Measurements from ENCODE around the gene SPAST. TPM values are rescaled to one million over a fixed set of nuclear protein-coding genes. Genes with fewer than 3 reads are reported as not detected.

SPAST gene
- polyA plus RNA-seq, 1 donor from 2014 or later, result 121 TPM

DNA sequence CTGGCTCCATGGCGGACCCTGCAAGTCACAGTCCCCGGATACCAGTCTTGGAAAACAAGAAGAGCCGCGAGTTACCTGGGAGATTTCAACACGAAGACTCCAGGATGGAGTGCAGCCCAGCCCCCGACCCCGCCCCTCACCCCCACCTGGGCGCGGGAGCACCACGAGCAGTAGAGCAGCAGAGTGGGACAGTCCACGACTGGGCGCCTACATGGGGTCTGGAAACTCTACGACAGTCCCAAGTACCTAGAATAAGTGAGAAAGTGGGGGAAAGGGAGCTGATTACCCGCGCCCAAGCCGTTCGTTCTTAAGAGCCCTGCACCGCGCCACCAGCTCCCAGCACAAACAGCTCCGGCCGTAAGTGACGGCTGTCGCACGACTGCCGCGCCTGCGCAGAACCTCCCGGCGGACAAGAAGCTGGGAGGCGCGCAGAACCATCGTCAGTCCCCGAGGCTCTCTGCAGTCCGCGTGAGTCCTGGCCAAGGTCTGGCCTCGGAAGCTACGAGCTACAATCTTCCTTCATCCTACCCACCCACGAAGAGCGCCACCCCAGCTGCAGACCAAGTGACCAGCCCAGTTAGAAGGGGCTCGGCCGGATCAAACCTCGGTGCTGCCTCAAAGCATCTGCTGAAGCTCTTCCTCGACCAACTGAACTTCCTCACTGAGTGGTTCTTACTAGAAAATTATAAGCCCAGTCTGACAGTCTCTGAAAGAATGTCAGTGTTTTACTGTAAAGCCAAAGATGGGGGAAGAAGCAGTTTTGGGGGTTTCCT is 23.7 kb upstream of the SPAST start, which contains the start of gene DPY30:
Gene DPY30 (minus strand): TSS at position 359 of the 773 bp plus-strand sequence. CDS start 349 bp downstream, at position 10.
- Histone ChIP-seq H3K79me2 (replicated peaks; ENCODE audit: insufficient read depth, low read length) (peaks cover 7% of the 10 kb centered on the region), H3K36me3 (ENCODE audit: insufficient read depth, low read length) (no peaks in the 10 kb centered on the region), H2AFZ (ENCODE audit: low read depth, low read length) (peak within 1 kb of the TSS; percentile 92), H3F3A (ENCODE audit: insufficient read depth, low read length, poor library complexity, severe bottlenecking) (no peaks in the 10 kb centered on the region), H3K9ac (ENCODE audit: low read length) (peak within 1 kb of the TSS; percentile 76), H3K27ac (ENCODE audit: low read length) (peak within 1 kb of the TSS; percentile 77), H3K9me3 (ENCODE audit: low read length) (no peaks in the 10 kb centered on the region), H3K9me2 (ENCODE audit: insufficient read depth, low read length) (no peaks in the 10 kb centered on the region), H3K4me2 (ENCODE audit: low read length) (peak within 1 kb of the TSS; percentile 77), H3K4me3 (ENCODE audit: low read length) (peak within 1 kb of the TSS; percentile 90), H3K27me3 (ENCODE audit: insufficient read depth, low read depth, low read length) (no peaks in the 10 kb centered on the region), H4K20me1 (ENCODE audit: insufficient read depth) (no peaks in the 10 kb centered on the region)
- TF ChIP-seq RAD21 (conservative IDR thresholded peaks at IDR 0.05), result peak; percentile 55
- TF ChIP-seq EP300 (conservative IDR thresholded peaks at IDR 0.05; ENCODE audit: poor library complexity, severe bottlenecking), result peak; percentile 41
- TF ChIP-seq TAF1 (IDR thresholded peaks at IDR 0.05; ENCODE audit: low read depth), result peak; percentile 75
- TF ChIP-seq SMC3 (conservative IDR thresholded peaks at IDR 0.05; ENCODE audit: poor library complexity), result peak; percentile 66
- TF ChIP-seq, protein P1, sequence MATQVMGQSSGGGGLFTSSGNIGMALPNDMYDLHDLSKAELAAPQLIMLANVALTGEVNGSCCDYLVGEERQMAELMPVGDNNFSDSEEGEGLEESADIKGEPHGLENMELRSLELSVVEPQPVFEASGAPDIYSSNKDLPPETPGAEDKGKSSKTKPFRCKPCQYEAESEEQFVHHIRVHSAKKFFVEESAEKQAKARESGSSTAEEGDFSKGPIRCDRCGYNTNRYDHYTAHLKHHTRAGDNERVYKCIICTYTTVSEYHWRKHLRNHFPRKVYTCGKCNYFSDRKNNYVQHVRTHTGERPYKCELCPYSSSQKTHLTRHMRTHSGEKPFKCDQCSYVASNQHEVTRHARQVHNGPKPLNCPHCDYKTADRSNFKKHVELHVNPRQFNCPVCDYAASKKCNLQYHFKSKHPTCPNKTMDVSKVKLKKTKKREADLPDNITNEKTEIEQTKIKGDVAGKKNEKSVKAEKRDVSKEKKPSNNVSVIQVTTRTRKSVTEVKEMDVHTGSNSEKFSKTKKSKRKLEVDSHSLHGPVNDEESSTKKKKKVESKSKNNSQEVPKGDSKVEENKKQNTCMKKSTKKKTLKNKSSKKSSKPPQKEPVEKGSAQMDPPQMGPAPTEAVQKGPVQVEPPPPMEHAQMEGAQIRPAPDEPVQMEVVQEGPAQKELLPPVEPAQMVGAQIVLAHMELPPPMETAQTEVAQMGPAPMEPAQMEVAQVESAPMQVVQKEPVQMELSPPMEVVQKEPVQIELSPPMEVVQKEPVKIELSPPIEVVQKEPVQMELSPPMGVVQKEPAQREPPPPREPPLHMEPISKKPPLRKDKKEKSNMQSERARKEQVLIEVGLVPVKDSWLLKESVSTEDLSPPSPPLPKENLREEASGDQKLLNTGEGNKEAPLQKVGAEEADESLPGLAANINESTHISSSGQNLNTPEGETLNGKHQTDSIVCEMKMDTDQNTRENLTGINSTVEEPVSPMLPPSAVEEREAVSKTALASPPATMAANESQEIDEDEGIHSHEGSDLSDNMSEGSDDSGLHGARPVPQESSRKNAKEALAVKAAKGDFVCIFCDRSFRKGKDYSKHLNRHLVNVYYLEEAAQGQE (IDR thresholded peaks at IDR 0.05; ENCODE audit: borderline replicate concordance), result peak; percentile 72
- peak; percentile 90 for TF ChIP-seq POLR2AphosphoS5 (IDR thresholded peaks at IDR 0.05)
- TF ChIP-seq MXI1 (conservative IDR thresholded peaks at IDR 0.05; ENCODE audit: poor library complexity, severe bottlenecking), result peak; percentile 85
- TF ChIP-seq, protein P2, sequence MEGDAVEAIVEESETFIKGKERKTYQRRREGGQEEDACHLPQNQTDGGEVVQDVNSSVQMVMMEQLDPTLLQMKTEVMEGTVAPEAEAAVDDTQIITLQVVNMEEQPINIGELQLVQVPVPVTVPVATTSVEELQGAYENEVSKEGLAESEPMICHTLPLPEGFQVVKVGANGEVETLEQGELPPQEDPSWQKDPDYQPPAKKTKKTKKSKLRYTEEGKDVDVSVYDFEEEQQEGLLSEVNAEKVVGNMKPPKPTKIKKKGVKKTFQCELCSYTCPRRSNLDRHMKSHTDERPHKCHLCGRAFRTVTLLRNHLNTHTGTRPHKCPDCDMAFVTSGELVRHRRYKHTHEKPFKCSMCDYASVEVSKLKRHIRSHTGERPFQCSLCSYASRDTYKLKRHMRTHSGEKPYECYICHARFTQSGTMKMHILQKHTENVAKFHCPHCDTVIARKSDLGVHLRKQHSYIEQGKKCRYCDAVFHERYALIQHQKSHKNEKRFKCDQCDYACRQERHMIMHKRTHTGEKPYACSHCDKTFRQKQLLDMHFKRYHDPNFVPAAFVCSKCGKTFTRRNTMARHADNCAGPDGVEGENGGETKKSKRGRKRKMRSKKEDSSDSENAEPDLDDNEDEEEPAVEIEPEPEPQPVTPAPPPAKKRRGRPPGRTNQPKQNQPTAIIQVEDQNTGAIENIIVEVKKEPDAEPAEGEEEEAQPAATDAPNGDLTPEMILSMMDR (IDR thresholded peaks at IDR 0.05; ENCODE audit: poor library complexity, severe bottlenecking), result peak; percentile 23
- no peak for TF ChIP-seq EZH2 (IDR thresholded peaks at IDR 0.05; ENCODE audit: borderline replicate concordance, insufficient read depth, low read length, poor library complexity, severe bottlenecking)

DNA sequence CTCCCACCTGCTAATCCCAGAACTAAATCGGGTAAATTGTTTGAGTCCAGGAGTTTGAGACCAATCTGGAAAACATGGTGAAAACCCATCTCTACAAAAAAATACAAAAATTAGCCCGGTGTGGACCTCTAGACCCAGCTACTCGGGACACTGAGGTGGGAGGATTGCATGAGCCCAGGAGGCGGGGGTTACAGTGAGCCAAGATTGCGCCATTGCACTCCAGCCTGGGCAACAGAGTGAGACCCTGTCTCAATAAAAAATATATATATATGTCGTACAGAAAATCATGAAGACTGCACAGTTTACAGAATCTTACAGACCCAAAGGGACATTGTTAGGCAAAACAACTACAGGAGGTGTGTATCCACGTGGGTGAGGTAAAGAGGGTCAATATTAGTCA is 19.8 kb upstream of the SPAST start:
- H3K36me3 ChIP-seq (ENCODE audit: insufficient read depth, low read length), result no peaks in the 10 kb centered on the region
- TF ChIP-seq, protein P2 (IDR thresholded peaks at IDR 0.05; ENCODE audit: poor library complexity, severe bottlenecking), result no peak
- TF ChIP-seq POLR2AphosphoS5 (IDR thresholded peaks at IDR 0.05) (no peak), SMC3 (conservative IDR thresholded peaks at IDR 0.05; ENCODE audit: poor library complexity) (no peak), MXI1 (conservative IDR thresholded peaks at IDR 0.05; ENCODE audit: poor library complexity, severe bottlenecking) (no peak), EZH2 (IDR thresholded peaks at IDR 0.05; ENCODE audit: borderline replicate concordance, insufficient read depth, low read length, poor library complexity, severe bottlenecking) (no peak), TAF1 (IDR thresholded peaks at IDR 0.05; ENCODE audit: low read depth) (no peak), EP300 (conservative IDR thresholded peaks at IDR 0.05; ENCODE audit: poor library complexity, severe bottlenecking) (no peak)
- TF ChIP-seq, protein P1 (IDR thresholded peaks at IDR 0.05; ENCODE audit: borderline replicate concordance), result no peak
- no peaks in the 10 kb centered on the region for H3K27me3 ChIP-seq (ENCODE audit: insufficient read depth, low read depth, low read length)
- no peak overlapping the region for H3K4me2 ChIP-seq (ENCODE audit: low read length)
- peaks cover 5% of the 10 kb centered on the region for H3K79me2 ChIP-seq (replicated peaks; ENCODE audit: insufficient read depth, low read length)
- H3K9me2 ChIP-seq (ENCODE audit: insufficient read depth, low read length), result no peaks in the 10 kb centered on the region
- H2AFZ ChIP-seq (ENCODE audit: low read depth, low read length), result no peak overlapping the region
- H3K27ac ChIP-seq (ENCODE audit: low read length), result no peak overlapping the region
- H4K20me1 ChIP-seq (ENCODE audit: insufficient read depth), result no peaks in the 10 kb centered on the region
- H3K4me3 ChIP-seq (ENCODE audit: low read length), result no peak overlapping the region
- no peaks in the 10 kb centered on the region for H3K9me3 ChIP-seq (ENCODE audit: low read length)
- no peaks in the 10 kb centered on the region for H3F3A ChIP-seq (ENCODE audit: insufficient read depth, low read length, poor library complexity, severe bottlenecking)
- no peak overlapping the region for H3K9ac ChIP-seq (ENCODE audit: low read length)

Measured in neural cell (in vitro differentiated cells).